DMS114 treated with DMSO at 0.1 percent for 48 hours (cell line): ENCODE data around the gene IL34.
"Not testable (repeated sequence)": the region's sequence is repeated elsewhere in the genome, so short reads cannot be mapped to it uniquely, and the experiment has no call there.

Experiments used
- DNase-seq: peaks from one replicate; lab custom pipeline; 2025; ENCODE audit not compliant: unreplicated experiment; lab: John Stamatoyannopoulos, UW

Gene IL34

DNA sequence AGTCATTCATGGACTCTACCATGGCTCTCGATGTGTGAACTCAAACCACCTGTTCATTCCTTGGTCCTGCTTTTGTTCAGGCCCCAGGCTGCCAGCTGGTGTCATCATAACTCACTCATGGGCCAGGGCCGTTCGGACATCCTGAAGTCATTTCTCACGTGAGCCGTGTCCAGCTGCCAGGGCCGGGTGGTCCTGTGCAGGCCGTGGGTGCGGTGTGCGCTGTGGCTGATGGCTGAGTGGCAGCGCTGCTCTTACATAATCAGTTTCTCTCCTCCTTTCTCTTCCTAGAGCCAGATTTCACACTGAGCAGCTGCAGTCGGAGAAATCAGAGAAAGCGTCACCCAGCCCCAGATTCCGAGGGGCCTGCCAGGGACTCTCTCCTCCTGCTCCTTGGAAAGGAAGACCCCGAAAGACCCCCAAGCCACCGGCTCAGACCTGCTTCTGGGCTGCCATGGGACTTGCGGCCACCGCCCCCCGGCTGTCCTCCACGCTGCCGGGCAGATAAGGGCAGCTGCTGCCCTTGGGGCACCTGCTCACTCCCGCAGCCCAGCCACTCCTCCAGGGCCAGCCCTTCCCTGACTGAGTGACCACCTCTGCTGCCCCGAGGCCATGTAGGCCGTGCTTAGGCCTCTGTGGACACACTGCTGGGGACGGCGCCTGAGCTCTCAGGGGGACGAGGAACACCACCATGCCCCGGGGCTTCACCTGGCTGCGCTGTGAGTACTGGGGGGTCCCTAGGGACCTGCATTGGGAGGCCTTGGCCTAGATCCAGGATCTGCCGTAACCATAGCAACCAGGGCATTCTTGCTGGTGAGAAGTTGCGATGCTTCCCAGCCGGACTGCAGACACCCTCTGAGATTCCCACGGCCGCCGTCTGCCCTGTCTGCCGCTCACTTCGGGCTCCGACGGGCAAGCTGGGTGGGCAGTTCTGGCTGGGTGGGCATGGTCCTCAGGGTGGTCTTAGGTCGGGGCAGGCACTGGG lies at the start of gene IL34:
Gene IL34, plus strand, starts transcription at position 300 of the 982 bp plus-strand sequence. Its CDS starts 389 bp downstream, at position 689.
- no peak for DNase-seq

DNA sequence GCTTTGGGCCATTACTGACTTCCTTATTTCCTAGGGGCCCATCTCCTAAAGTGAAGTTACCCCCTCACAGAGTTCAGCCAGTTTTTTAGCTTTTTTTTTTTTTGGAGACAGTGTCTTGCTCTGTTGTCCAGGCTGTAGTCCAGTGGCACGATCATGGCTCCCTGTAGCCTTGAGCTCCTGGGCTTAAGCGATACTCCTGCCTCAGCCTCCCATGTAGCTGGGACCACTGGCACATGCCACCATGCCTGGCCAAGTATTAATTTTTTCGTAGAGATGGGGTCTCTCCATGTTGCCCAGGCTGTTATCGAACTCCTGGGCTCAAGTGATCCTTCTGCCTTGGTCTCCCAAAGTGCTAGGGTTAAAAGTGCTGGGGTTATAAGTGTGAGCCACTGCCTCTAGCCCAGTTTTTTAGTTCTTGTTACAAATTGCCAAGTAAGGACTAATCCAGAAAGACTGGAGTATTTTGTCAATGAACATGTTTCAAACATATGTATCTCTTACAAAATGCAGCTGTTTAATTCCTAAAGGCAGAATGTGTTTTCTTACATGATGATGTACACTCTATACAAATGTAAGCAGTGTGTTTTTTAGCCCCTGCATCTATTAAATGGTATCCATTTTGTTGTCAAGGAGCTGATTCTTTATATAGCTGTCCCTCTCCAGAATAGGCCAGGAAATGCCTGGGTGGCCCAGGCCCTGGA lies 49.1 kb upstream of the IL34 start:
- no peak for DNase-seq

DNA sequence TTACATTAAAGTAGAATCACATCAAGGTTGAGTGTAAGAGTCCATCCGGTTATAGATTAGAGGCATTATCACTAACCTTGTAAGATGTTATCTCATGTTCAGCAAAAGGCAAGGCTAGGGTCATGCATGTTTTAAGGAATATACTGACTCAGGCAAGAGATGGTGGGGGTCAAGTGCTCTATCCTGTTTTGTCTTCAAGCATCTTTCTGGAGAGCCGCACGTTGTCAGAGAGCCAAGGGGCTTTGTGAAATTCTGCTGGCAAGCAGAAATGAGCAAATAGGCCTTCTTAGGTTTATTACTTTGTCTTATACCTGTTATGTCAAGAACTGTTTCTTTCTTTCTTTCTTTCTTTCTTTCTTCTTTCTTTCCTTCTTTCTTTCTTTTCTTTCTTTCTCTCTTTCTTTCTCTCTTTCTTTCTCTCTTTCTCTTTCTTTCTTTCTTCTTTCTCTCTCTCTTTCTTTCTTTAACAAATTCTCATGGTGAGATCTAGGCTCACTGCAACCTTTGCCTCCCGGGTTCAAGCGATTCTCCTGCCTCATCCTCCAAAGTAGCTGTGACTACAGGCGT lies 47.3 kb upstream of the IL34 start:
- DNase-seq = no peak

DNA sequence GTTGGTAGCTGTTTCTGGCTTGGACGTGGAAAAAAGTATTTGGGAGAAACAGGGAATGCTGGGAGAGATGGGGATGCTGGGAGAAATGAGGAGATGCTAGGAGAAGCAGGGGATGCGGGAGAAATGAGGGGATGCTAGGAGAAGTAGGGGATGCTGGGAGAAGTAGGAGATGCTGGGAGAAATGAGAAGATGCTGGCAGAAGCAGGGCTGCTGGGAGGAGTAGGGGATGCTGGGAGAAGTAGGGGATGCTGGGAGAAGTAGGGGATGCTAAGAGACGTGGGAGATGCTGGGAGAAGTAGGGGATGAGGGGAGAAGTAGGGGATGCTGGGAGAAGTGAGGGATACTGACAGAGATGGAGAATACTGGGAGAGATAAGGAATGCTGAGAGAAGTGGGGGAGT lies 45.6 kb upstream of the IL34 start:
- no peak for DNase-seq

DNA sequence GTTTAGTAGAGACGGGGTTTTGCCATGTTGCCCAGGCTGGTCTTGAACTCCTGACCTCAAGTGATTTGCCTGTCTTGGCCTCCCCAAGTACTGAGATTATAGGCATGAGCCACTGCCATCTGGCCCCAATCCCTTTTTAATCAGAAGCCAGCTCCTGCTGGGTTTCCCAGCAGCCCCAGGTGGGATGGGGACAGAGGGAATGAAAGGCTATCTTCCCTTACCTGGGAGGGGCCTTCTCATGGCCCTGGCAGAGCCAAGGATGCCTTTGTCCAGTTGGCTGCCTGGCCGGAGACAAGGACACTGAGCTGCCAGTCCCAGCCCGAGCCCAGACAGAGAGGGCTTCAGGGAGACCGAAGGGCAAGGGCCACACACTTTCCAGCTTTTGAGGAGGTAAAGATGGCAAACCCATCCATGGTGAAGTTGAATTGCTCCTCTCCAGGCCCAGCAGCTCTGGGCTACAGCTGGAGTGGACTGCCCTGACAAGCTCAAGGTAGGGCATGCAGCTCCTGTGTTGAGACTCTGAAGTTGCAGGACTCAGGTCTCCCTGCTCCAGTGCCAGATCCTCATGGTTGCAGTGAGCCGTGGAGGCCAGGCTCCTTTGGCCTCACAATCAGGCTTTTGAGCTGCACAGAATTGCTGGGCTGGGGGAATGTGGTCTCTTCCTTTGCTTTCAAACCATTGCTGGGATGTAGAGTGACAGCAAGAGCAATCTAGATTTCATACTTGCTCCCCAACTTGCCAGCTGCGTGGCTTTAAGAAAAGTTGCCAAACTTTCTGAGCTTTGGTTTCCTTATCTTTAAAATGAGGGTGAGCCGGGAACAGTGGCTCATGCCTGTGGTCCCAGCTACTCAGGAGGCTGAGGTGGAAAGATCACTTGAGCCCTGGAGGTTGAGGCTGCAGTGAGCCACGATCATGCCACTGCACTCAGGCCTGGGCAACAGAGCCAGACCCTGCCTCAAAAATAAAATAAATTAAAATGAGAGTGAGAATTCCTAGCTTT lies 44.5 kb upstream of the IL34 start:
- no peak for DNase-seq

DNA sequence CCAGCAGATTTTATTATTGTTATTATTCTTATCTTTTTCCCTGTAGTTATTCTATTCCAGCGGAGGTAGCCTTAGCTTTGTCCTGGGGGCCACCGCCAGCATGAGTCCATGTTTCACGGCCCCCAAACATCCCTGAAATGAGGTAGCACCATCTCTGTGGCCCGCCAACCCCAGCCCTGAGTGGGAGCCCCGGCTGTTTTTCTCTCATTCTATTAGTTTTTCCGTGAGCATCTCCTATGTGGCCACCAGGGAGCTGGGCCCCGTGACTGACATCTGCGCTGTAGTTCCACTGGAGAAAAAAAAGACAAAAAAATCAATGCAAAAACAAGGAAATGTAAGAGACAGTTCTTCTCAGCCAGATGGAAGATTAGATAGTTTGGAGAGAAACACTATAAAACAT lies 43.5 kb upstream of the IL34 start:
- DNase-seq = no peak

DNA sequence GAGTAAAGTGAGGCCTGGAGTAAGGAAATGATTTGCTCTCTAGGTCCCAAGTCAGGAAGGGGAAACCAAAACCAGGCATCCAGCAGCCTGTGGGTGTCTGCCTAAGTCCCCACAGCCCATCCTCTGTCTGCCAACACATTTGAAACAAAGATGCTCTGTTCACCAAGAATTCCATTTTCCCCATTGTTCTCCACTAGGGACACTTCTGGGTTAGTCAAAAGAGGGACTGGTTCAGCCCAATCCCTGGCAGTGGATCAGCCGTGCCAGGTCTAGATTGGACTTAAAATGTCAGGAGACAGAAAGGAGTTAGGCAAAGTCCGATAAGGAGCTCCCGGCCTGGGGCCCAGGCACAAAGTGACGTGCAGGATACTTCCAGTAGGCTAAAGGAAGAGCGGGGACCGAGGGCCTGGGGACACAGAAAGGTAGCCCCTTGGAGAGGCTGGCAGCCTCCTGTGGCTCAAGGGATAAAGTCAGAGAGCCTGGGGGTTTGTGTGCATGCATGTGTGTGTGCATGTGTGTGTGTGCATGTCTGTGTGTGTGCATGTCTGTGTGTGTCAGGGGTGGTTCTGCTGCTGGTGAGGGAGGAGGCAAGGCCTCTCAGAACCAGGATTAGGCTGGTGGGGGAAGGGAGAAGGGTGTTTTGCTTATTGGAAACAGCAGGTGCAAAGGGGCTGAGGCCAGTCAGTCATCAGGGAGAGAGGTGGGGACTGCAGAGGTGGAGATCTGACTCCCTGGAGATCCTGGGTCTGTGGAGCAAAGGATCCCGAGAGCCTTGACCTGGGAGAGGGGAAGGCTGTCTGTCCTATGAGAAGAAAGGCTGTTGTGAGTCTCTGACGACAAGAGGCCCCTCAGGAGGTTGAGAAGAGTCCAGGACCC lies 41.7 kb upstream of the IL34 start:
- no peak for DNase-seq

DNA sequence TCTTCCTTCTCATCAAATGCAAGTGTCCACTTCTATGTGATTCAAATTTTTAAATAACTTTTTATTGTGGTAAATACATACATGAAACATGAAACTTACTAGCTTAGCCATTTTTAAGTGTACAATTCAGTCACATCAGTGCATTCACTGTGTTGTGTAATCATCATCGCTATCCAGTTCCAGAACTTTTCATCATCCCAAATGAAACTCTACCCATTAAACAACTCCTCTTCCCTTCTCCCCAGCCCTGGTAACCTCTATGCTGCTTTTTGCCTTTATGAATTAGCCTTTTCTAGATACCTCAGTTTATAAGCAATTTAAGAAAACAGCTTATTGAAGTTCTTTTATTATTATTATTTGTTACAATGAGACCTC lies 41.1 kb upstream of the IL34 start:
- DNase-seq = no peak

DNA sequence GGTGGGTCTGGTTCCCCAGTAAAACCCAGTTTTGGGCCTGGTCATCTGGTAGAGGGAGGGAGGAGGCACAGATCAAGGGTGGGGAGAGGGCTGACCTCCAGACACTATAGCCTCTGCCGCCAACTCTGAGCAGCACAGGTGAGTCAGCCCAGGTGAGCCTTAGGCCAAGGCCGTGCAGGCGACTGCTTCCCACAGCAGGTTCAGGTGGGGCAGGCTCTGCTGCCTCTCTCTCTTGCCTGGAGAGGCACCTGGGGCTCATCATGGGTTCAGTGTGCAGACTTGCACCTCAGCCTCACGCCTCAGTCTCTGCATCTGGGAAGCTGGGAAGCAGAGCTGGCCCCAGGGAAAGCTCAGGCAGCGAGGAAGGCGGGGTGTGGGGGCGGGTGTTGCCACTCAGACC lies 37.8 kb upstream of the IL34 start:
- DNase-seq = no peak

DNA sequence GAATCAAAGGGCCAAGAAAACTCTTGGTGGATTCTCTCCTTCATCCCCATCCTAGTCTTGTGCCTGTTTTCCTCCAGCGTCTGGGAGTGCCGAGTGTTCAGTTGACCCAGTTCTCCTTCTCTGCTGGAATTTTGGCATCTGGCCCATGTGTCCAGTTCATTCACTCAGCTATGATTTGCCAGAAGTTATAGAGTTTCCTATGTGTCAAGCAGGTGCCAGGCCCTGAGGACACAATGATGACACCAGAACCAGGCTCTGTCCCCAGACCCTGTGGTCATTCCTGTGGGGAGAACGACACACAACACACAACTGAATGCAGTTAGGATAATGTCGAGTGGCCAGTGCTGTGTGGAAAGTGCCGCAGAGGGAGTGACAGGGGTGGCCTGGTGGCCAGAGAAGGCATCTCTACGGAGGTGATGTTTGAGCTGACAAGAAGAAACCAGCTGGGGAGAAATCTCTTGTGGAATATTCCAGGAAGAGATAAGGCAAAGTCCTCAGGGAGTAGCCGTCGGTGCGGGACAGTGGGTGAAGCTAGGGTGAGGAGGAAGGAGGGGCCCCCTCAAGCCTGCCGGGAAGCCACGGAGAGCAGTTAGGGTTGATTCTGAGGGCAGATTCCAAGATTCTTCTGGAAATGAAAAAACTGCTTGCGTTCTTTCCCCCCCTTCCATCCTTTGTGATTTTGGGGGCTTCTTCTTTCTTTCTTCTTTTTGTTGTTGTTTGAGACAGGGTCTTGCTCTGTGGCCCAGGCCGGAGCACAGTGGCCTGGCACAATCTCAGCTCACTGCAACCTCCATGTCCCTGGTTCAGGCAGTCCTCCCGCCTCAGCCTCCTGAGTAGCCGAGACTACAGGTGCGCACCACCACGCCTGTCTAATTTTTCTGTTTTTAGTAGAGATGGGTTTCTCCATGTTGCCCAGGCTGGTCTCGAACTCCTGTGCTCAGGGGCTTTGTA lies 35.8 kb upstream of the IL34 start:
- DNase-seq = no peak

DNA sequence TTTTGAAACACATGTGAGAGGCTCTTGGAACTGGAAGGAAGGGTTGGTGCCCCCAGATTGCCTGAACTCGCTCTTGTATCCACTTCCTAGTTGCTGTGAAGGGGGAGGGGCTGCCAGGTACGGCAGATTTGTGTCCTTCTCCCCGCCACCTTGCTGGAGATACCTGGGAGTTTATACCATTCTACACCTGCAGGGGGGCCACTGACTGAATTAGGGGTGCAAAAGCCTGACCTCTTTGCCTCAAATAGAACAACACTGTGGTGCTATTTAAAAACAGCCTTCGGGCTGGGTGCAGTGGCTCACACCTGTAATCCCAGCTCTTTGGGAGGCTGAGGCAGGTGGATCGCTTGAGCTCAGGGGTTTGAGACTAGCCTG lies 35.1 kb upstream of the IL34 start:
- no peak for DNase-seq

DNA sequence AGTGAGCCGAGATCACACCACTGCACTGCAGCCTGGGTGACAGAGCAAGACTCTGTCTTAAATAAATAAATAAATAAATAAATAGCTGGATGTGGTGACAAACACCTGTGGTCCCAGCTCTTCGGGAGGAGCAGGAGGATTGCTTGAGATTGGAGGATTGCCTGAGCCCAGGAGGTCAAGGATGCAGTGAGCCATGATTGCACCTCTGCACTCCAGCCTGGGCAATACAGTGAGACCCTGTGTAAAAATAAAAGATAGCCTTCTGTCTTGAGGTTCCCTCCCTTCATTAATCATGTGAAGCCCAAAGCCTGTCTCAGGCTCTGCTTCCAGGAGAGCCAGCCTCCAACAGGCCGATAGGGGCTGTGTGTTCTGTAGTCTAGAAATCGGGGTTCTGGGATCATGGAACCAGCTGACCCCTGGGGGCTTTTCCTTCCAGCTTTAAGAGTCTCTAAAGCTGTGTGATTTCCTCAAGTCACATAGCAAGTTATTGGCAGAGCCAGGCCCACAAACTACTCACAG lies 34.5 kb upstream of the IL34 start:
- DNase-seq = no peak

DNA sequence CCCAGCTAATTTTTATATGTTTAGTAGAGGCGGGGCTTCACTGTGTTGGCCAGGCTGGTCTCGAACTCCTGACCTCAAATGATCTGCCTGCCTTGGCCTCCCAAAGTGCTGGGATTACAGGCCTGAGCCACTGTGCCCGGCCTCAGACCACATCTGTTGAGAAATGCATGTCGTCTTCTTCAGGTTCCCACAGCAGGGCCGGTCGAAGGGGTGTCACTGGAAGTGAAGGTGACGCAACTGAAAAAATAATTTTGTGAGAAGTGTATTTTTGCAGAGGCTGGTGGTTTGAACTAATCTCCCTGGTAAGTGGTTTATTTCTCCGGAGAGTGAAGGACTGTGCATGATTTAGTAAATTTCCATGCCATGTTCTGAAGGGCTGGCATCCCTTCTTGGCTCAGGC lies 33.4 kb upstream of the IL34 start:
- DNase-seq = no peak

DNA sequence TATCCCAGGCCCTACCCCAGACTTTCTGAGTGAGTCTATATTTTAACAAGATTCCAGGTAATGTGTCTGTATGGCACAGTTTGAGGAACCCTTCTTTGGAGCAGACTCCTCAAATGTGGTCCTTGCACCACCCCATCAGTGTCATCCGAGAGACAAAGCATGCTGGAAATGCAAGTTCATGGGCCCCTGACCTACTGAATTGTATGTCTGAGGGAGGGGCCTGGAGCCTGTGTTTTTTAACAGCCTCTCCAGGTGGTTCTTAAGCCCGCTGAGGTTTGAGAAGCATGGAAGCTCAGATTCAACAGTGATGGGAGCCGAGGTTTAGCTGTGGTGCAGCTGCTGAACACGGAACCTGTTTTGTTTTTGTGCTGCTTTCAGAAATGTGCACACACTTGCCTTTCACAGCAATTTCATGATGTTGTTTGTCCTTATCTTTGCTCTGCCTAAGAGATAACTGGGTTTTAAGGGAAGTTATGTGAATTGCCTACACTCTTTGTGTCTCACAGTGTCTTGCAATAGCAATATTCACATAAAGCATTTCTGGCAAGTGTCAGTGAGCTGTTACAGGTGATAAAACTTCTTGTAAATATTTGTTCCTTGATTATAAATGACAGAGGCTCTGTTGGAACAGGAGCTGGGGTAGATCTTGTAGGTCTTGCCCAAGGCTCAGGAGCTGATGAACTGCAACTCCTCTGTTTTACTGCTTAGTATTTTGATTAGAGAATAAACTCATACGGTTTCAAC lies 32.0 kb upstream of the IL34 start:
- no peak for DNase-seq

DNA sequence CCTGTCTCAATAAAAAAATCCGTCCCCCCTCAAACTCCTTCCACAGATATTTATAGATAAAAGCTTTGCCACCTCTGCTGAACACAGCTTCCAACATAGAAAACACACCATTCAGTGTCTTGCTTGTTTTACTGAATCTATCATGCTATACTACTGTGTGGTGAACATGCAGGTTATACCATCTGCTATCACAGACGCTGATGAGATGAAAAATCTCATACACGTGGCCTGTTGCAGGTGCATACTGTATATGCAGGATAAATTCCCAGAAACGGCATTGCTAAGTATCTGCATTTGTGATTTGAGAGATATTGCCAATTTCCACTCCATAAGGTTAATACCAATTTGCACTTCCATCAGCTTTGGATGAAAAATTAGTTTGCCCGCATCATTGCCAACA lies 30.4 kb upstream of the IL34 start:
- no peak for DNase-seq

DNA sequence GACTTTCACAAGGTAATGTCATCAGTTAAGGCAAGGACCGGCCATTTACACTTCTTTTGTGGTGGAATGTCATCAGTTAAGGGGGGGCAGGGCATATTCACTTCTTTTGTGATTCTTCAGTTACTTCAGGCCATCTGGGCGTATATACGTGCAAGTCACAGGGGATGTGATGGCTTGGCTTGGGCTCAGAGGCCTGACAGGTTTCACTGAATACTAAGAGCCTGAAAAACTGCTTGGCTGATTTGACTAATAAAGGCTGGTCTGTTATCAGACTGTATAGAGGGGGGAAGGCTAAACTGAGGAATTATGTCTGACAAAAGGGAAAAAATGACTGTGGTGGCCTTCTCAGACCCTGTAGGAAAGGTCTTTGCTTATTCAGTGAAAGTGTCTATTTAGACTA lies 24.5 kb upstream of the IL34 start:
- not testable (repeated sequence) for DNase-seq

DNA sequence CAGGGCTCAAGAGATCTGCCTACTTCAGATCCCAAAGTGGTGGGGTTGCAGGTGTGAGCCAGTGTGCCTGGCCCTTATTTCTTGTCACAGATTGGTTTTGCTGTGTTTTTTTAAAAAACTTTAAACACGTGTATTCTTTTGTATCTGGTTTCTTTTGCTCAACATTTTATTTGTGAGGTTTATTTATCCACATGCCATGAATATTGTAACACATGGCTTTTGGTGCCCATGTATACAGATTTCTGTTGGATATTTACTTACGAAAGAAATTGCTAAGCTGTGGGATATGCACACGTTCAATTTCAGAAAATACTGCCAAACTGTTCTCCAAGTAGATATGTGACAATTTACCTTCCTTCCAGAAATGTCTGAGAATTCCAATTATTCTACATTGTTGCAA lies 18.7 kb upstream of the IL34 start:
- DNase-seq = no peak
